ENCODE data around the gene CAPN1.

GRCh38 chr11:65206901-65207300 is 25.2 kb downstream of the CAPN1 start:
- TF ChIP-seq MAX (IDR thresholded peaks at IDR 0.05; ENCODE audit: low read depth, low read length) (no peak), CTCF (IDR thresholded peaks at IDR 0.05; ENCODE audit: low read depth, low read length) (no peak)
